ENCODE data around the gene REXO4.

DNA sequence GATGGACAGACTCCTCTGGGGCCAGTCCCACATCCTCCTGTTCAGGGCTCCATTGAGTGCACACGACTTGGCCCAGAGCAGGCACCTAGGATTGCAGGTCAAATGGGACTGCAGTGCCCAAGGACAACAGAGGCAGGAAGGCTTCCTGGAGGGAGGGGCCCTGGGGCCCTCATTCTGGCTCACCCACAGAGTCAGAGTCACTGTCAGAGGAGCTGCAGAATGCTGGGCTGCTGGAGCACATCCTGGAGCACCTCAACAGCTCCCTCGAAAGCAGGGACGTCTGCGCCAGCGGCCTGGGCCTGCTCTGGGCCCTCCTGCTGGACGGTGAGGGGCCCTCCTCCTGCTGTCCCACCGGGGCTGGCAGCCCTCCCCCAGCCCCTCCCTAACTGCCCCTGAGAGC is 15.1 kb downstream of the REXO4 start:
- TF ChIP-seq, protein P1, sequence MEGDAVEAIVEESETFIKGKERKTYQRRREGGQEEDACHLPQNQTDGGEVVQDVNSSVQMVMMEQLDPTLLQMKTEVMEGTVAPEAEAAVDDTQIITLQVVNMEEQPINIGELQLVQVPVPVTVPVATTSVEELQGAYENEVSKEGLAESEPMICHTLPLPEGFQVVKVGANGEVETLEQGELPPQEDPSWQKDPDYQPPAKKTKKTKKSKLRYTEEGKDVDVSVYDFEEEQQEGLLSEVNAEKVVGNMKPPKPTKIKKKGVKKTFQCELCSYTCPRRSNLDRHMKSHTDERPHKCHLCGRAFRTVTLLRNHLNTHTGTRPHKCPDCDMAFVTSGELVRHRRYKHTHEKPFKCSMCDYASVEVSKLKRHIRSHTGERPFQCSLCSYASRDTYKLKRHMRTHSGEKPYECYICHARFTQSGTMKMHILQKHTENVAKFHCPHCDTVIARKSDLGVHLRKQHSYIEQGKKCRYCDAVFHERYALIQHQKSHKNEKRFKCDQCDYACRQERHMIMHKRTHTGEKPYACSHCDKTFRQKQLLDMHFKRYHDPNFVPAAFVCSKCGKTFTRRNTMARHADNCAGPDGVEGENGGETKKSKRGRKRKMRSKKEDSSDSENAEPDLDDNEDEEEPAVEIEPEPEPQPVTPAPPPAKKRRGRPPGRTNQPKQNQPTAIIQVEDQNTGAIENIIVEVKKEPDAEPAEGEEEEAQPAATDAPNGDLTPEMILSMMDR (IDR thresholded peaks at IDR 0.05) = no peak
- TF ChIP-seq POLR2A (IDR thresholded peaks at IDR 0.05) (no peak), EP300 (IDR thresholded peaks at IDR 0.05; ENCODE audit: low read depth) (no peak), POLR2AphosphoS5 (IDR thresholded peaks at IDR 0.05) (no peak)

Measured in transverse colon (tissue), 4 donors.